NCI-H69 (cell line): ENCODE measurements around the gene DENND4B.

Experiments
- DNase-seq: peaks from one replicate; lab custom pipeline; 2025; lab: John Stamatoyannopoulos, UW

DENND4B gene

GRCh38 chr1:153945131-153945794 lies 1.3 kb downstream of the DENND4B start:
- peak; percentile 57 for DNase-seq

DNA sequence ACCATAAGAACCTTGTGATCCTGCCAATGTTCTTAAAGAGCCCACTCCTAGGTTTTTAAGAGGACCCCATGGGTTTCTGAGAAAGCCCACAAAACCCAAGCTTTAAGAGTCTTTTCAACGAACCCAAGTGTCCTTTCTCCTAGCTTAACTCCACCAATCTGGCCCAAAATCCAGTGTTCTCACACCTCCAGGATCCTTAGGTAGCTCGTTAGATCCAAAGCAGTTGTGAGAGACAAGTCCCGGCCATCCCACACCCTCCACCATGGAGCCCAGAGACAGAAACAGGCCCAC lies 1.7 kb downstream of the DENND4B start:
- no peak for DNase-seq

DNA sequence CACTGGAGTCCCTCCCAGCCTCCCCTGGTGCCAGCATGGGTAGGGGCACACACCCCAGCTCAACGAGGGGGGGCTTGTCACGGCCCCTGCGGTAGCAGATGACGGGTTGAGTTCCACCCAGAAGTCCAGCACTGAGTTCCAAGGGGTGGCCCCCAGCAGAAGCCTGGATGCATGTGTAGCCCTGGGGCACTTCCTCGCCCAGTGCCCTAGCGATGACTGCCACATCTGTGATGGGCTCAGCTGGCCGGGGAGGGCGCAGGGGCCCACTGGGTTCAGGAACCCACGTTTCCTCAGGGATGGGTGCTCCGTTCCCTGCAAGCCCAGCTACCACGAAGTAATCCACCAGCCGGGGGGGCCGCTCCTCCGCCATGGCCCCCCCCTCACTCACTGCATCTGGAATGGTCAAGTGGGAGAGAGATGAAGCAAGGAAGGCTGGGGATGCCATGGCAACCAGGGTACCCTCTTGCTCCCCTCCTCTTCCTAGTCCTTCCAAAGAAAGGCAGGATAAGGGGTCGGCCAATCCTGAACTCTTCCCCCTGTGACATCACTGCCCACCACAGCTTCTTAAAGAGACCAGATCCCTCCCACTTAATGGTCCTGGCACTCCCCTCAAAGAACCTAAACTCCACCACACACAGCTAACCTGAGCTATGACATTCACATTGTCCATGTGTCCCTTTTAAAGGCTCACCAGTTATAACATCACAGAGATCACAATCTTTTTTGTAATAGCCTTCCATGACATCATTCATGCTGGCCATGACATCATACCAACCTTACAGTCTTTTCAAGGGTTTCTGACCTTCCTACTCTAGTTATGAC lies 2.3 kb downstream of the DENND4B start:
- no peak for DNase-seq

GRCh38 chr1:153942766-153943549 lies 3.6 kb downstream of the DENND4B start:
- no peak for DNase-seq

GRCh38 chr1:153941826-153942725 lies 4.4 kb downstream of the DENND4B start:
- no peak for DNase-seq

GRCh38 chr1:153940756-153941155 lies 5.8 kb downstream of the DENND4B start:
- DNase-seq: no peak

GRCh38 chr1:153939476-153939875 lies 7.0 kb downstream of the DENND4B start:
- DNase-seq: no peak

- DNase-seq: no peak
Observed at GRCh38 chr1:153938996-153939395, 7.5 kb downstream of the DENND4B start.

- DNase-seq: no peak
Observed at GRCh38 chr1:153937331-153937730, 9.2 kb downstream of the DENND4B start.

GRCh38 chr1:153936011-153936802 lies 10.3 kb downstream of the DENND4B start:
- no peak for DNase-seq

- no peak for DNase-seq
Observed at GRCh38 chr1:153934746-153935145, 11.8 kb downstream of the DENND4B start.

DNA sequence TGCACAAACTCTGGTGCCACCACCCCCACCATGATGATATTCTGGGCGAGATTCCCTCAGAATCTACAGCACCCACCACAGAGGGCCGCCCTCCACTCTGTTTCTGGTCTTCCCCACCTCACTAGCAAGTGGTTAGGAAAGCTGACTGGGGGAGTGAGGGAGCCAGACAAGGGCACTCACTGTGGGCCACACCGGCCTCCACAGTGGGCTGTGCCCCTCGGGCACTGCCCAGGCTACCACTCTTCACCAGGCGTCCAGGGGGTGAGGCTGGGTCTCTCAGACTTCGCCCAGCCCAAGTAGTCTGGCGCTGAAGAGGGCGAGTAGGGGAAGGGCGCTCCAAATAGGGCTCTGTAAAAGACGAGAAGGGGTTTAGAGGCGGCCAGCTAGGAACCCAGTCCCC lies 12.6 kb downstream of the DENND4B start:
- no peak for DNase-seq

- no peak for DNase-seq
Observed at GRCh38 chr1:153933430-153933829, 13.1 kb downstream of the DENND4B start.

- no peak for DNase-seq
Observed at GRCh38 chr1:153932156-153933131, 14.1 kb downstream of the DENND4B start.

DNA sequence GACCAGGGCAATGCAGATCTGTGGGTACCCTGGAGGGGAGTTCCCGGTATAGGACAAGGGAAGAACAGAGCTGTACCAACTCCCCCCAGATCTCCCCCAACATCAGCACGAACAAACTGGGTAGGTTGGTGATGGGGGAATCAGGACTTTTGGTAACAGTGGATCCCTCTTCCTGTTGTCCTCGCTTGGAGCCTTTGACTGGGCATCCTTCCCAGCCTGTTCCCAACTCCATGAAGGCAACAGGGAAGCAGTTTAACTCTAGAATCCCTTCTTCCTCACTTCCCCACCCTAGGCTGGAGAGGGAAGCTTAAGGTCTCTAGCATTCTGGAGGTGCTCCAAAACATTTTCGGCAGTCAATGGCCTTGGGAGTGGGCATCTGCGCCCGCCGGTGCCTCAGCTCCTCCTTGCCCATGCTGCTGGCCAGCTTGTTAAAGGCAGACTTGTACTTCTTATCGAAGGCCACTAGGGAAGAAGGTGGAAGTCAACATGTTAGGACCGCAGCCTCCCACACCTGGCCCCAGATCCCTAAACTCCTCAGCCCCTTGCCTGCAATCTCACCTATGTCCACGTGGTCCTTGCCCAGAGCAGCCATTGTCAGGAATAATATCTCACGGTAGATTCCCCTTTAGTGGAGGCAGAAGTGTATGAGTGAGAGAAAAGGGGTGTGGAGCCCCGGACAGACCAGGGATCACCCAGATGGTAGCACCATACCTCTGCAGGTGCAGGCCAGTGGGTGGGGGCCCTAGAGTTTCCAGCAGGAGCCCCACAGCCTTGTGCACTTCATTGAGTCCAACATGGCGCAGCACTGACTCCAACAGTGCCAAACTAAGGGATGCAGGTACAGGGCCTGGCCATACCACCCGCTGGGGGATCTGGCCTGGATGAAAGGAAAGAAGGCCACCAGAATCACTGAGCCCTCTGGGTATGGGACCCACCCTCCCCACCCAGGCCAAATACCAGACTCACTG lies 16.3 kb downstream of the DENND4B start:
- DNase-seq: no peak

- no peak for DNase-seq
Observed at GRCh38 chr1:153929426-153929825, 17.1 kb downstream of the DENND4B start.

DNA sequence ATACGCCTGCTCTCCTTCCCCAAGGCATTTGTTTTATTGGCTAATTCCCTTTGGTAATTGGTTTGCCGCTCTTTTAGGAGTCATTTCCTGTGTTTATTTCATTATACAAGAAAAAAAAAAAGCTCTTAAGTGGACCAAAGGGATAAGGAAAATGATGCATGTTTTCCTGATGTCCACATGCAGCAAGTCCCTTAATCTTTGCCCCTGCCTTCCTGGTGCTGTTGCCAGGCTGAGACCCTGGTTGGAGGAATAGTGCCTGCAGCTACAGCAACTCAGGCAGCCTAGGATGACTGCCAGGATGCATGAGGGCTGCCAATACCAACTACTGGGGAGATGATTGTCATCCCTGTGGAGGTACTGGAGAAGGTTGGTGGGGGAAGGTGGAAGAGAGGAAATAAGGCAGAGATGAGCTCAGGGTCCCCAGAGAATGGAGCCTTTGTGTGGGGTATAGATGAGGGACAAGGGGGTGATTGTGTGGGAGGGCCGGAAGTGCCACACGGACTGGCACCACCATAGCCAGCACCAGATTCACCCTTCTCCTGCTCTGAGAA lies 17.7 kb downstream of the DENND4B start:
- peak; percentile 22 for DNase-seq

- no peak for DNase-seq
Observed at GRCh38 chr1:153928245-153928644, 18.3 kb downstream of the DENND4B start.
